Measurements from ENCODE around the gene VAV3. TPM values are rescaled to one million over a fixed set of nuclear protein-coding genes. Genes with fewer than 3 reads are reported as not detected.
"Not testable (repeated sequence)": the region's sequence is repeated elsewhere in the genome, so short reads cannot be mapped to it uniquely, and the experiment has no call there.

The VAV3 gene
- total RNA-seq, 1 experiment from 2014 or later = 38.2 TPM

DNA sequence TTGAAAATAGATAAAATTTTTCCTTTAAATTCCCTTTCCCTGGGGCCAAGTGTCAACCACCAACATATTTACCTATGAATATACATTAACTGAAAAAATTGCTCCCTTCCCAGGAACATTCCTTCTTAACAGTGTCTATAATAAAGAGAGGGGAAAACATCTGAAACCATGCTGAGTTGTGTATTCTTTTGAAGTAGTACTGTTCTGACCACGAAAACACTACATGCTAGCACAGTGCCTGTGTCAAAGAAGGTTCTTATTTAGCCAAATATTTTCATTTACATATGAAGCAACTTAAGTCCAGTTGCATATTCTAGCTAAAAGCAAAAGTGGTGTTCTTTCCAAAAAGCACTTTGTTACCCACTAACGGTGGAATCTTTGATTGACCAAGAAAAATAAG lies 311.2 kb downstream of the VAV3 start:
- CTCF ChIA-PET = interaction anchor here (0.7 kb wide), 1 partner anchor 468 kb away, joined by 4 read pairs; no protein-coding TSS in a partner anchor
- intact Hi-C loops (cut with micrococcal nuclease; ENCODE audit: unreplicated experiment) = no loop called here
- peaks cover 19% of the 10 kb centered on the region for H3K4me1 Mint-ChIP-seq (ENCODE audit: low read depth, unreplicated experiment)
- BruUV-seq (replicated peaks) = no TSS peak
- H3K27me3 Mint-ChIP-seq (ENCODE audit: unreplicated experiment) = no peaks in the 10 kb centered on the region
- DNase-seq = no peak
- H3K4me3 Mint-ChIP-seq (ENCODE audit: low read depth, unreplicated experiment) = no peak overlapping the region
- no peak overlapping the region for H3K27ac Mint-ChIP-seq (ENCODE audit: unreplicated experiment)
- no peaks in the 10 kb centered on the region for H3K9me3 Mint-ChIP-seq (ENCODE audit: low read depth, unreplicated experiment)
- H3K36me3 Mint-ChIP-seq (ENCODE audit: insufficient read depth, unreplicated experiment) = peaks cover 5% of the 10 kb centered on the region
- TF ChIP-seq, protein P1, sequence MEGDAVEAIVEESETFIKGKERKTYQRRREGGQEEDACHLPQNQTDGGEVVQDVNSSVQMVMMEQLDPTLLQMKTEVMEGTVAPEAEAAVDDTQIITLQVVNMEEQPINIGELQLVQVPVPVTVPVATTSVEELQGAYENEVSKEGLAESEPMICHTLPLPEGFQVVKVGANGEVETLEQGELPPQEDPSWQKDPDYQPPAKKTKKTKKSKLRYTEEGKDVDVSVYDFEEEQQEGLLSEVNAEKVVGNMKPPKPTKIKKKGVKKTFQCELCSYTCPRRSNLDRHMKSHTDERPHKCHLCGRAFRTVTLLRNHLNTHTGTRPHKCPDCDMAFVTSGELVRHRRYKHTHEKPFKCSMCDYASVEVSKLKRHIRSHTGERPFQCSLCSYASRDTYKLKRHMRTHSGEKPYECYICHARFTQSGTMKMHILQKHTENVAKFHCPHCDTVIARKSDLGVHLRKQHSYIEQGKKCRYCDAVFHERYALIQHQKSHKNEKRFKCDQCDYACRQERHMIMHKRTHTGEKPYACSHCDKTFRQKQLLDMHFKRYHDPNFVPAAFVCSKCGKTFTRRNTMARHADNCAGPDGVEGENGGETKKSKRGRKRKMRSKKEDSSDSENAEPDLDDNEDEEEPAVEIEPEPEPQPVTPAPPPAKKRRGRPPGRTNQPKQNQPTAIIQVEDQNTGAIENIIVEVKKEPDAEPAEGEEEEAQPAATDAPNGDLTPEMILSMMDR (IDR thresholded peaks at IDR 0.05; ENCODE audit: unreplicated experiment) = no peak

DNA sequence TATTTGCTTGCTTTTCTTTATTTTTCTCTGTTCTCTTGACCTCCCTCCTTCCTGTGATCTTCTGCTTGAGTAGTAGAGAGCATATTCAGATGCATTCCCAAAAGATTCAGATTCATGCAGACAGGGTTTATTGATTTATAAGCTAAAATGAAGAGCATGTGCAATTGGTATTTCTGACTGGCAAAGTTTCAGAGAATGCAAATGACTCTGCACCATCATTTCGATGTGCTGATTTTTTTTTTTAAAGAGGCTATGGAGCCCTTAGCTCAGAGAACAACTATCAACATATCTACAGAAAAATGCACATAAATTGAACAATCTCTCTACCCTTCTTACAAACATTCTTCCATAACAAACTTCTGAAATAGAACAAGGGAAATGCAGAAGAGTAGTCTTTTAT lies 312.0 kb downstream of the VAV3 start:
- BruUV-seq (replicated peaks) = no TSS peak
- no peak overlapping the region for H3K4me3 Mint-ChIP-seq (ENCODE audit: low read depth, unreplicated experiment)
- no peaks in the 10 kb centered on the region for H3K27me3 Mint-ChIP-seq (ENCODE audit: unreplicated experiment)
- no peak for DNase-seq
- H3K9me3 Mint-ChIP-seq (ENCODE audit: low read depth, unreplicated experiment) = no peaks in the 10 kb centered on the region
- intact Hi-C loops (cut with micrococcal nuclease; ENCODE audit: unreplicated experiment) = no loop called here
- TF ChIP-seq, protein P1 (IDR thresholded peaks at IDR 0.05; ENCODE audit: unreplicated experiment) = no peak
- H3K27ac Mint-ChIP-seq (ENCODE audit: unreplicated experiment) = no peak overlapping the region
- CTCF ChIA-PET = no interaction called here
- peaks cover 5% of the 10 kb centered on the region for H3K36me3 Mint-ChIP-seq (ENCODE audit: insufficient read depth, unreplicated experiment)
- H3K4me1 Mint-ChIP-seq (ENCODE audit: low read depth, unreplicated experiment) = peaks cover 19% of the 10 kb centered on the region

DNA sequence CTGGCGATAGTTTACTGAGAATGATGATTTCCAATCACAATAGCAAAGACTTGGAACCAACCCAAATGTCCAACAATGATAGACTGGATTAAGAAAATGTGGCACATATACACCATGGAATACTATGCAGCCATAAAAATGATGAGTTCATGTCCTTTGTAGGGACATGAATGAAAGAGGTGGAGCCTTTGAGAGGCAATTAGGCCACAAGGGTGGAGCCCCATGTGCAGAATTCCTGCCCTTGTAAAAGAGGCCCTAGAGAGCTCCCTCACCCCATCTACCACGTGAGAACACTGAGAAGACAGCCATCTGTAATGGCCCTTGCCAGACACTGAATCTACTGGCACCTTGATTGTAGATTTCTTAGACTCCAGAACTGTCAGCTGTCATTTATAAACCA lies 314.2 kb downstream of the VAV3 start:
- H3K4me3 Mint-ChIP-seq (ENCODE audit: low read depth, unreplicated experiment); H3K27me3 Mint-ChIP-seq (ENCODE audit: unreplicated experiment); H3K9me3 Mint-ChIP-seq (ENCODE audit: low read depth, unreplicated experiment); CTCF ChIA-PET; DNase-seq; H3K36me3 Mint-ChIP-seq (ENCODE audit: insufficient read depth, unreplicated experiment); intact Hi-C loops (cut with micrococcal nuclease; ENCODE audit: unreplicated experiment); BruUV-seq (replicated peaks); H3K27ac Mint-ChIP-seq (ENCODE audit: unreplicated experiment): not testable (repeated sequence)
- H3K4me1 Mint-ChIP-seq (ENCODE audit: low read depth, unreplicated experiment) = peaks cover 20% of the 10 kb centered on the region

DNA sequence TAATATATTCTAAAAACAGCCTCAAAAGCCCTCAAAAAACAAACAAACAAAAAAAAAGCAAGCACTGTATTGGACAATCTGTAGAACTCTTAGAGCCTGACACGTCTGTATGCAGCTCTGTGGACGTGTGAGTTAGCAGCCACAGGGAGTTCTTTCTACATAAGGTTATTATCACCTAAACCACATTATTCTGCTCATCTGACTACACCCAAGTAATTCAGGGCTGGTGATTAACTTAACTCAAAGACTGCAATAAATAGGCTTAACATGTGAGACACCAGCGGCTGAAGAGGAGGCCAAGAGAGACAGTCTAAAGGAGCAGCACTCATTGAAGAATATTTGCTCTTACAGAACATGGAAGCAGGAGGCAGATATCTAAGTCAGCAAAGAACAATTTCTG lies 316.0 kb downstream of the VAV3 start:
- DNase-seq = no peak
- TF ChIP-seq, protein P1 (IDR thresholded peaks at IDR 0.05; ENCODE audit: unreplicated experiment) = no peak
- Mint-ChIP-seq H3K36me3 (ENCODE audit: insufficient read depth, unreplicated experiment) (no peaks in the 10 kb centered on the region), H3K4me3 (ENCODE audit: low read depth, unreplicated experiment) (no peak overlapping the region), H3K27ac (ENCODE audit: unreplicated experiment) (no peak overlapping the region), H3K27me3 (ENCODE audit: unreplicated experiment) (no peaks in the 10 kb centered on the region), H3K4me1 (ENCODE audit: low read depth, unreplicated experiment) (peaks cover 33% of the 10 kb centered on the region), H3K9me3 (ENCODE audit: low read depth, unreplicated experiment) (no peaks in the 10 kb centered on the region)
- intact Hi-C loops (cut with micrococcal nuclease; ENCODE audit: unreplicated experiment) = no loop called here
- CTCF ChIA-PET = no interaction called here
- BruUV-seq (replicated peaks) = no TSS peak

DNA sequence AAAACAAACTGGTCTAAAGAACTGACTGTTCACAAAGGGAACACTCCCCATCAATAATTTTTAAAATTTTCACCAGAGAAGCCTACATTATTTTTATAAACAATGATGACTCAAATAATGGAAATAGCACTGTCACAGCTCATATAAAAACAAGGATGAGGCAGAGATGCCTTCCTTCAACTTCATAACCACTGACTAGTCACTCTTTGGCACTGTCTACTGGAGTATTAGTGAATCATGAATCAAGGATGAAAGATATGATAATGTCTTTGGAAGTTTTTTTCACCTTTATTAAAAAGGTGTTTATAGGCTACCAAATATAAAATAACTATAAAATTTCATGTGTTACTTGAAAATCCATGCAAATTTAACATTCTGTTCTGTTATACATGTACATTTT lies 316.9 kb downstream of the VAV3 start:
- no peak overlapping the region for H3K4me3 Mint-ChIP-seq (ENCODE audit: low read depth, unreplicated experiment)
- no peaks in the 10 kb centered on the region for H3K27me3 Mint-ChIP-seq (ENCODE audit: unreplicated experiment)
- CTCF ChIA-PET = no interaction called here
- intact Hi-C loops (cut with micrococcal nuclease; ENCODE audit: unreplicated experiment) = no loop called here
- H3K4me1 Mint-ChIP-seq (ENCODE audit: low read depth, unreplicated experiment) = peaks cover 37% of the 10 kb centered on the region
- no TSS peak for BruUV-seq (replicated peaks)
- H3K9me3 Mint-ChIP-seq (ENCODE audit: low read depth, unreplicated experiment) = no peaks in the 10 kb centered on the region
- TF ChIP-seq, protein P1 (IDR thresholded peaks at IDR 0.05; ENCODE audit: unreplicated experiment) = no peak
- H3K36me3 Mint-ChIP-seq (ENCODE audit: insufficient read depth, unreplicated experiment) = no peaks in the 10 kb centered on the region
- H3K27ac Mint-ChIP-seq (ENCODE audit: unreplicated experiment) = no peak overlapping the region
- DNase-seq = no peak

Data from Calu3 (cell line).